HL-60 (cell line): Measurements from ENCODE around the gene MC5R.

Experiments used
- DNase-seq, 2 experiments: peaks; one replicate each; pipeline ENCODE4 v3.0.0-alpha.2; 2010 to 2020; ENCODE audit warnings: low read depth in 1 of 2, low spot score in 1 of 2
- H3K27ac ChIP-seq: fragments of 250-450 bp; sonication (Bioruptor Pico); replicated peaks from 2 replicates; pipeline ENCODE4 v1.5.1; 2020; ENCODE audit warnings: mild to moderate bottlenecking, moderate library complexity
- H3K27me3 ChIP-seq: fragments of 250-450 bp; sonication (Bioruptor Pico); 2 replicates; pipeline ENCODE4 v1.5.1; 2021; ENCODE audit warnings: mild to moderate bottlenecking, moderate library complexity; ENCODE audit not compliant: insufficient read depth, poor library complexity, severe bottlenecking
- H3K4me3 ChIP-seq: replicated peaks from 2 replicates; pipeline ENCODE4 v1.5.1; 2011; ENCODE audit warnings: mild to moderate bottlenecking, control low read depth, low read length; ENCODE audit not compliant: insufficient read depth
- CTCF ChIP-seq: IDR thresholded peaks from one replicate; pipeline ENCODE4 v1.5.1; 2011; ENCODE audit warnings: low read length, control low read depth, inconsistent platforms; ENCODE audit not compliant: insufficient read depth
- GABPA ChIP-seq: IDR thresholded peaks from 2 replicates; pipeline ENCODE4 v1.6.1; 2012; ENCODE audit warnings: low read depth
- POLR2AphosphoS5 ChIP-seq: IDR thresholded peaks from 2 replicates; pipeline ENCODE4 v1.6.1; 2012; ENCODE audit warnings: low read depth
- SPI1 ChIP-seq: IDR thresholded peaks from 2 replicates; pipeline ENCODE4 v1.6.1; 2012; ENCODE audit warnings: low read depth, mild to moderate bottlenecking, borderline replicate concordance
- long read RNA-seq: library from polyadenylated mRNA; unstranded; transcript quantifications from one replicate; pipeline ENCODE4 v2.0.0, GENCODE V29; 2020
- TF ChIP-seq, protein P1 (sequence below): IDR thresholded peaks from 2 replicates; pipeline ENCODE4 v1.6.1; 2012; ENCODE audit warnings: low read depth; ENCODE audit not compliant: insufficient replicate concordance

MC5R gene
- long read RNA-seq, result 0 reads

GRCh38 chr18:13823707-13824395, at the start of gene MC5R:
TSS of gene MC5R (plus strand) at chr18:13824149. CDS start at chr18:13825766, 1,617 bp downstream.
- peaks cover 14% of the 10 kb centered on the region for H3K27me3 ChIP-seq
- H3K27ac ChIP-seq, result no peak within 1 kb of the TSS
- peak within 1 kb of the TSS; percentile 21 for H3K4me3 ChIP-seq
- DNase-seq, result peak; percentile 14 to 42
- TF ChIP-seq SPI1 (no peak), POLR2AphosphoS5 (no peak), GABPA (no peak), CTCF (peak; percentile 80)
- TF ChIP-seq, protein P1, sequence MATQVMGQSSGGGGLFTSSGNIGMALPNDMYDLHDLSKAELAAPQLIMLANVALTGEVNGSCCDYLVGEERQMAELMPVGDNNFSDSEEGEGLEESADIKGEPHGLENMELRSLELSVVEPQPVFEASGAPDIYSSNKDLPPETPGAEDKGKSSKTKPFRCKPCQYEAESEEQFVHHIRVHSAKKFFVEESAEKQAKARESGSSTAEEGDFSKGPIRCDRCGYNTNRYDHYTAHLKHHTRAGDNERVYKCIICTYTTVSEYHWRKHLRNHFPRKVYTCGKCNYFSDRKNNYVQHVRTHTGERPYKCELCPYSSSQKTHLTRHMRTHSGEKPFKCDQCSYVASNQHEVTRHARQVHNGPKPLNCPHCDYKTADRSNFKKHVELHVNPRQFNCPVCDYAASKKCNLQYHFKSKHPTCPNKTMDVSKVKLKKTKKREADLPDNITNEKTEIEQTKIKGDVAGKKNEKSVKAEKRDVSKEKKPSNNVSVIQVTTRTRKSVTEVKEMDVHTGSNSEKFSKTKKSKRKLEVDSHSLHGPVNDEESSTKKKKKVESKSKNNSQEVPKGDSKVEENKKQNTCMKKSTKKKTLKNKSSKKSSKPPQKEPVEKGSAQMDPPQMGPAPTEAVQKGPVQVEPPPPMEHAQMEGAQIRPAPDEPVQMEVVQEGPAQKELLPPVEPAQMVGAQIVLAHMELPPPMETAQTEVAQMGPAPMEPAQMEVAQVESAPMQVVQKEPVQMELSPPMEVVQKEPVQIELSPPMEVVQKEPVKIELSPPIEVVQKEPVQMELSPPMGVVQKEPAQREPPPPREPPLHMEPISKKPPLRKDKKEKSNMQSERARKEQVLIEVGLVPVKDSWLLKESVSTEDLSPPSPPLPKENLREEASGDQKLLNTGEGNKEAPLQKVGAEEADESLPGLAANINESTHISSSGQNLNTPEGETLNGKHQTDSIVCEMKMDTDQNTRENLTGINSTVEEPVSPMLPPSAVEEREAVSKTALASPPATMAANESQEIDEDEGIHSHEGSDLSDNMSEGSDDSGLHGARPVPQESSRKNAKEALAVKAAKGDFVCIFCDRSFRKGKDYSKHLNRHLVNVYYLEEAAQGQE, result no peak

GRCh38 chr18:13775058-13775457, 48.9 kb upstream of the MC5R start:
- no peak overlapping the region for H3K27ac ChIP-seq
- DNase-seq, result no peak
- H3K4me3 ChIP-seq, result no peak overlapping the region
- peaks cover 3% of the 10 kb centered on the region for H3K27me3 ChIP-seq
- TF ChIP-seq, protein P1, result no peak
- TF ChIP-seq SPI1, result no peak
- TF ChIP-seq POLR2AphosphoS5, result no peak
- no peak for TF ChIP-seq GABPA
- TF ChIP-seq CTCF, result no peak

DNA sequence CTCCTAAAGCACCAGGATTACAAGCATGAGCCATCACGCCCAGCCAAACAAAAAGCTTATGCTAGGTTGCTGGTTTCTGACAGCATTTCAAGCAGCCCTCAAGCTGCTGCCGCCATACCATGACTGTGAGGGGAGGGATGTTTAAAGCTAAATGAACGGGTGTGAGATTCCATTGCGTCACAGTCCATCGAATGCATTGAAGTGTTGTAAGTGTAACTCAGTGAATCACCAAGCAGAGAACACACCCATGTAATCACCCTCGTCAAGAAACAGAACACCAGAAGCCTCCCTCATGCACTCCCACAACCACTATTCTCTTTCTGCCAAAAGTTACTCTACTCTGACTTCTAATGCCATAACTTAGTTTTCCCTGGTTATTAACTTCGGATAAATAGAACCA, 32.8 kb upstream of the MC5R start:
- Histone ChIP-seq H3K4me3 (no peak overlapping the region), H3K27ac (no peak overlapping the region), H3K27me3 (peaks cover 2% of the 10 kb centered on the region)
- TF ChIP-seq, protein P1, result no peak
- TF ChIP-seq GABPA (no peak), SPI1 (no peak), CTCF (no peak), POLR2AphosphoS5 (no peak)
- DNase-seq, result peak in 1 of 2 experiments; percentile 10
